HG03097 (cell line): Measurements from ENCODE around the gene USP32.
"Not testable (repeated sequence)": the region's sequence is repeated elsewhere in the genome, so short reads cannot be mapped to it uniquely, and the experiment has no call there.

Experiments used
- ATAC-seq: cut with Tn5 transposase; IDR thresholded peaks from one replicate; pipeline ENCODE4 v1.9.1; 2021; ENCODE audit not compliant: unreplicated experiment, low FRiP score

The USP32 gene

GRCh38 chr17:60392042-60392844 is at the start of gene USP32:
Gene USP32, minus strand, starts transcription at chr17:60392133. Its CDS starts 194 bp downstream, at chr17:60391939.
- ATAC-seq, result peak; percentile 78

GRCh38 chr17:60439501-60439900 is 47.6 kb upstream of the USP32 start:
- no peak for ATAC-seq

- no peak for ATAC-seq
These were observed 44.7 kb upstream of the USP32 start for GRCh38 chr17:60436676-60437075.

- no peak for ATAC-seq
These were observed 43.6 kb upstream of the USP32 start for GRCh38 chr17:60435244-60436167.

- ATAC-seq, result not testable (repeated sequence)
These were observed 41.4 kb upstream of the USP32 start for GRCh38 chr17:60433021-60433997.

- ATAC-seq, result not testable (repeated sequence)
These were observed 38.6 kb upstream of the USP32 start for GRCh38 chr17:60430561-60430960.

GRCh38 chr17:60428491-60428890 is 36.6 kb upstream of the USP32 start:
- not testable (repeated sequence) for ATAC-seq

GRCh38 chr17:60426596-60426995 is 34.7 kb upstream of the USP32 start:
- no peak for ATAC-seq

GRCh38 chr17:60425626-60426025 is 33.7 kb upstream of the USP32 start:
- no peak for ATAC-seq

- no peak for ATAC-seq
These were observed 31.9 kb upstream of the USP32 start for GRCh38 chr17:60423865-60424264.

GRCh38 chr17:60422162-60422665 is 30.3 kb upstream of the USP32 start, which contains the start of gene CHCT1:
Gene CHCT1, plus strand, starts transcription at chr17:60422489. Its CDS starts 104 bp downstream, at chr17:60422593.
- ATAC-seq, result no peak

GRCh38 chr17:60421273-60422161 is 29.6 kb upstream of the USP32 start:
- peak; percentile 84 for ATAC-seq

- not testable (repeated sequence) for ATAC-seq
These were observed 27.9 kb upstream of the USP32 start for GRCh38 chr17:60419875-60420274.

GRCh38 chr17:60419003-60419402 is 27.1 kb upstream of the USP32 start:
- ATAC-seq, result not testable (repeated sequence)

- ATAC-seq, result no peak
These were observed 24.5 kb upstream of the USP32 start for GRCh38 chr17:60416368-60416925.

GRCh38 chr17:60415146-60415545 is 23.2 kb upstream of the USP32 start:
- ATAC-seq, result no peak

GRCh38 chr17:60412701-60413100 is 20.8 kb upstream of the USP32 start:
- no peak for ATAC-seq

GRCh38 chr17:60410001-60410400 is 18.1 kb upstream of the USP32 start:
- no peak for ATAC-seq

- no peak for ATAC-seq
These were observed 15.0 kb upstream of the USP32 start for GRCh38 chr17:60406887-60407286.
